Measurements from ENCODE around the gene KIAA1671.
"Not testable (repeated sequence)": the region's sequence is repeated elsewhere in the genome, so short reads cannot be mapped to it uniquely, and the experiment has no call there.

KIAA1671 gene

GRCh38 chr22:24951942-24952836 lies at the start of gene KIAA1671:
KIAA1671 (plus strand) TSS chr22:24952716; CDS start chr22:25028000, 75,284 bp downstream.
- peak; percentile 87 for DNase-seq

- DNase-seq, result no peak
Measured at GRCh38 chr22:24905909-24906308, 46.6 kb upstream of the KIAA1671 start.

- DNase-seq, result not testable (repeated sequence)
Measured at GRCh38 chr22:24907101-24907500, 45.4 kb upstream of the KIAA1671 start.

- DNase-seq, result no peak
Measured at GRCh38 chr22:24920029-24920428, 32.5 kb upstream of the KIAA1671 start.

GRCh38 chr22:24925586-24926427 lies 26.7 kb upstream of the KIAA1671 start:
- DNase-seq, result no peak

GRCh38 chr22:24926428-24926725 lies 26.1 kb upstream of the KIAA1671 start:
- no peak for DNase-seq

- DNase-seq, result no peak
Measured at GRCh38 chr22:24926849-24927579, 25.5 kb upstream of the KIAA1671 start.

- no peak for DNase-seq
Measured at GRCh38 chr22:24928322-24928721, 24.2 kb upstream of the KIAA1671 start.

GRCh38 chr22:24930678-24931077 lies 21.8 kb upstream of the KIAA1671 start:
- DNase-seq, result no peak

- no peak for DNase-seq
Measured at GRCh38 chr22:24935771-24936483, 16.6 kb upstream of the KIAA1671 start.

- DNase-seq, result no peak
Measured at GRCh38 chr22:24937114-24937513, 15.4 kb upstream of the KIAA1671 start.

GRCh38 chr22:24938741-24939341 lies 13.7 kb upstream of the KIAA1671 start:
- DNase-seq, result peak; percentile 55

GRCh38 chr22:24942301-24942700 lies 10.2 kb upstream of the KIAA1671 start:
- DNase-seq, result no peak

- DNase-seq, result no peak
Measured at GRCh38 chr22:24944217-24944937, 8.1 kb upstream of the KIAA1671 start.

- DNase-seq, result no peak
Measured at GRCh38 chr22:24945430-24945829, 7.1 kb upstream of the KIAA1671 start.

- DNase-seq, result no peak
Measured at GRCh38 chr22:24947383-24947782, 5.1 kb upstream of the KIAA1671 start.

GRCh38 chr22:24947881-24948280 lies 4.6 kb upstream of the KIAA1671 start:
- no peak for DNase-seq

- no peak for DNase-seq
Measured at GRCh38 chr22:24948356-24949202, 3.9 kb upstream of the KIAA1671 start.

GRCh38 chr22:24950272-24950902 lies 2.1 kb upstream of the KIAA1671 start:
- no peak for DNase-seq

- no peak for DNase-seq
Measured at GRCh38 chr22:24952837-24953383, 394 bp downstream of the KIAA1671 start.
